Right hindlimb (tissue), 1 donor: ENCODE results near the gene VWA1.
"Not testable (repeated sequence)": the region's sequence is repeated elsewhere in the genome, so short reads cannot be mapped to it uniquely, and the experiment has no call there.

Source experiments
- DNase-seq: peaks from one replicate; pipeline ENCODE4 v3.0.0-alpha.2; 2018

The VWA1 gene, protein sequence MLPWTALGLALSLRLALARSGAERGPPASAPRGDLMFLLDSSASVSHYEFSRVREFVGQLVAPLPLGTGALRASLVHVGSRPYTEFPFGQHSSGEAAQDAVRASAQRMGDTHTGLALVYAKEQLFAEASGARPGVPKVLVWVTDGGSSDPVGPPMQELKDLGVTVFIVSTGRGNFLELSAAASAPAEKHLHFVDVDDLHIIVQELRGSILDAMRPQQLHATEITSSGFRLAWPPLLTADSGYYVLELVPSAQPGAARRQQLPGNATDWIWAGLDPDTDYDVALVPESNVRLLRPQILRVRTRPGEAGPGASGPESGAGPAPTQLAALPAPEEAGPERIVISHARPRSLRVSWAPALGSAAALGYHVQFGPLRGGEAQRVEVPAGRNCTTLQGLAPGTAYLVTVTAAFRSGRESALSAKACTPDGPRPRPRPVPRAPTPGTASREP

DNA sequence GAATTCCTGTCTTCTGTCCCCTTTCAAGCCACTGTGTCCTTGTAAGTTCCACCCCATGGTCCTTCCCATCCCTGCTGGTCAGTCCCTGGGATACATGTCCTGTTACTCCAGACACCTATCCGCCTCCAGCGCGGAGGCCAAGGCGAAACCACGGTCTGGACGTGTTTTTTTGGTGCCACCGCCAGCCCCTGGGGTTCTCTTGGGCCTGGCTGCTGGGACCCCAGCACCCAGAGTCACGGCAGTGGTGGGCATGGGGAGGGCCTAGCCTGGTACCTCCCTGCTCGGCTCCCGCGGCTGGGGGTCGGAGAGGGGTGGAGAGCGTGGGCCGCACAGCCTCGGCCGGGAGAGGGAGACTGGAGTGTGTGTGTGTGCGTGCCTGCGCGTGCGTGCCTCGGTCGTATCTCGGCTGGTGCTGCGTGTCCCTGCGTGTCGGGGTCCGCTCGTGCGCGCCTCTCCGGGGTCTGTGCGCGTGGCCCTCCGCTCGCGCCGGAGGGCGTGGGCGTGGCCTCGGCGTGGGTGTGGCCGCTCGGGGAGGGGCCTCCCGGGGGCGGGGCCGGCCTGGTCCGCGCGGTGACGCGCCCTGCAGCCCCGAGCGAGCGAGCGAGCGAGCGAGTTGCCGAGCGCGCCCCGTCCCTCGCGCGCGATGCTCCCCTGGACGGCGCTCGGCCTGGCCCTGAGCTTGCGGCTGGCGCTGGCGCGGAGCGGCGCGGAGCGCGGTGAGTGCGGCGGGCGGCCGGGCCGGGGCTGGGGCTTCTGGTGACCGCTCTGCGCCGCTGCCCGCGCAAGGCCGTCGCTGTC, at the start of gene VWA1:
Gene VWA1 (plus strand): TSS at position 585 of the 798 bp plus-strand sequence. CDS start 59 bp downstream, at position 644.
- DNase-seq = peak; percentile 84

DNA sequence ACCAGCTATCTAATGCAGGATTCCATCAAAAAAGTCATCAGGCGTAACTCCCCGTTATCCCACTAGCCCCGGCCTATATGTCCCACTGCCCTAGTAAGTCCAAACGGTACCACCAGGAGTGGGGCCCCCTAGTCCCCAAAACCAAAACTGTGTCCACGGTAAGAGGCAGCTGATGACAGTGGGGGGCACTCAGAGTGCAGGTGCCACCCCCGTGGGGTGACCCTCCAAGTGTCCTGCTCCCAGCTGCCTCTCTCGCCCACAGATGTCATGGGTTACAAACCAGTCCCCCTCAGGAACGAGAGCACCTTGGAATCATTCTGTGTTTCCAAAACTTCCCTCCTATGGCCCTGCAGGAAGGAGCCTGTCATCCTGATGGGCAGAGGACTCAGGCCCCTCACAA, 49.6 kb upstream of the VWA1 start:
- no peak for DNase-seq

DNA sequence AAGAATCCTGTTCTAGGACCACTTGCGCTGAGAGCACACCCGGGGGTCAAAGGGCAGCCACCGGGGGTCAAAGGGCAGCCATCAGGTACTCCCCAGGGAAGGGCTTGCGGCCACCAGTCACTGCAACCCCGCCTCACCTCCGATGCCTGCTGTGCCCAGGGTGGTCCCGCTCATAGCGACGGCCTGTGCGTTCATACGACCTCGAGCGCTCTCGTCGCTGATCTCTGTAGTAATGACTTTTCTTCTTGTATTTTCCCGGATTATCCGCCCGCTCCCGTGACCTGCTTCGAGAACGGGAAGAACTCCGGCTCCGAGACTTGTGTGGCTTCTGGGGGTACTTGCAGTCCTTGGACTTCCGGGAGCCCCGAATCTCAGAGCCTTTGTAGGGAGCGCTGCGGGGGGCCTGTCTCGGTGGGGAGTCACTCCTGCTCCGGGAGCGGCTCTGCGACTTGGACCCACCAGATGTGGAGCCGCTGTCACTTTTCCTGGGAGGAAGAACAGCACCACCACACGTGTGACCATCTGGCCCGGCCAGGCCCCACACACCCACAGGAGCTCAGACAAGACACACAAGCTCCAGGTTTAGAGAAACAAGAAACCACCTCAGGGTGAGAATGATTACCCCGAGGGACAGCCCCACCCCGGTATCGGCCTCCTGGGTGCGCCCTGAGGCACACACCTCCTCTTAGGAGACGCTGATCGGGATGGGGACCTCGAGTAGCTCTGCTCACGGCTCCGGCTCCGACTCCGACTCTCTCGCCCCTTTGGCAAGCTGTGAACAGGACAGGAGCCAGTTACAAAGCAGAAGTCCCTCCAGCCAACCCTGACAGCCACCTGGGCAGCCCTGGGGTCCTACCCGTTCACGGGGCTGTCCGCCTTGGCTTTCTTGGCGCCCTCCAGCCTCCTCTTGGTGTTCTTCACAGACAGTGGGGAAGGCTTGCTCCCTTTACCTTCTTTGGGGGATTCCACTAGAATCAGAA, 48.1 kb upstream of the VWA1 start:
- DNase-seq = no peak

DNA sequence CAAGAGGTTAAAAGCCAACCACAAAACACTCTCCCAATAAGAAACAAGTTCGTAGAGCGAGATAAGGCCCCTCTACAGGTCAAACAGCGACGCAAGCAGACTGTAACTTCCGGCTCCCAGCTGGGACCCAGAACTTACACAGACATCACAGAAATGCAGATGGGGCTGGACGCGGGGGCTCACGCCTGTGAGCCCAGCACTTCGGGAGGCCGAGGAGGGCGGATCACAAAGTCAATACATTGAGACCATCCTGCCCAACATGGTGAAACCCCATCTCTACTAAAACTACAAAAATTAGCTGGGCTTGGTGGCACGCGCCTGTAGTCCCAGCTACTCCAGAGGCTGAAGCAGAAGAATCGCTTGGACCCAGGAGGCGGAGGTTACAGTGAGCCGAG, 47.4 kb upstream of the VWA1 start:
- no peak for DNase-seq

DNA sequence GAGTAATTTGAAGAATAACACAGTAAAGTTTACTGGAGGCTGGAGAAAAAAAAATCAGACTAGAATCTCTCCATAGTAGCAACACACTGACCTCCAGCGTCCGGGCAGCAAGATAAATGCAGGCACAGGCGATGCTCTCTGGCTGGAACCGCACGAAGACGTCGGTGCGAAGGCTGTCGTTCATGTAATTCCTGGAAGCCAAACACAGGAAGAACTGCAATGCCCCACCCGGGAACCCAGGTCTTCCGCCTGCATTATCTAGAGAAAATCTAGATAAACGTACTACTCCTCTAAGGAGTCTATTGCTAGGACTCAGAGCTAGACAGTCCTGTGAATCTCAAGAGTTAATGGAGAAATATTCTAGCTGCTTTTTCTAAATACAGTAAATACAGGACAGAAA, 44.8 kb upstream of the VWA1 start:
- DNase-seq = no peak

DNA sequence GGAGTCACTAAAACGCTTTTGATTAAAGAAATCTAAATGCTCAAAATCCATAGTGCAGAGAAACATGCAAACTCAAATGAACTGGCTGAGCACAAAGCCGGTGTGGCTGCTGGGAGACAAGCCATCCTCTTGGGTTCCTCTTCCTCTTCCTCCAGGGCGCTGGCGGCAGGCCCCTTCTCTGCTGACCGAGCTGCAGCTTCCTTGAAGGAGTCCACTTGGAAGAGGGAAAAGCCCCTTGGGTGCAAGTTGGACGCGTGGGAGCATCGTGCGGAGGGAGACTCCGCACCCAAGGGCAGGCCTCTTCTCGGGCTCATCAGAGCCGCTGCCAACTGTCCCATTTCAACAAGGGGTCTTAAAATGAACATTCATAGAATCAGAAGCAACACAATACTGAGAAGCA, 44.3 kb upstream of the VWA1 start:
- no peak for DNase-seq

DNA sequence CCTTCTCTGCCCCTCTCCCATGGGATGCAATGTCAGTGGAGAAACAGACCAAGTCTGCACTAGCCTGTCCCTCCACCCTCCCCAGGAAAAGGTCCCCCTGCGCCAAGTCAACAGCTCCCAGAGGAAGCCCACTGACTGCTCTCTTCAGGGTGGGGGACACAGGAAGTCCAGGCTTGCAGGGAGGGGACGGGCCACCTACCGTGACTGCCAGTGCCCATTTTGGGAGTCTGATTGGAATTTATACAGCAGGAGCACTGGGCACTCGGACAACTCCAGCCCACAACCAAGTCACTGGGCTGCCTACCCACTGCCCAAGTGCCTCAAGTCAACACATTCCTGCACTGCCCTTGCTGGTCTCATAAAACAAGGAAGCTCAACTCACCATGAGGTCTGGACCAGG, 42.5 kb upstream of the VWA1 start:
- DNase-seq = no peak

DNA sequence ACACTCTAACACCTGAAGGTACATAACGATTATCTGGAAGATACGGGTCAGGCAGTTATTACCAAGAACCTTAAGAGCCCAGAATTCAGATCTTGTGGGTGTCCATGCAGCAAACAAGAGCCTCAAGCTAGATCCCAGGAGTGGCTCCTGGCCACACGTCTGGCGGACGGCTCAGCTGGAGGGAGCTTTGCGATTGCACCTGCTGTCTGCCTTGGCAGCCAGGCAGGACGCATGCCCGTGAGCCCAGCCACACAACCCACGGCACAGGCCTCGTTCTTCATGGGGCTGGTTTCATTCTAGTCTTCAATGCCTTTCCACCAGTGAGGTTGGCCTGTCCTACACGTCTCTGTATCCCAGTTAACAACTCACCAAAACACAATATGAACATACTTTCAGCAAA, 42.1 kb upstream of the VWA1 start:
- no peak for DNase-seq

DNA sequence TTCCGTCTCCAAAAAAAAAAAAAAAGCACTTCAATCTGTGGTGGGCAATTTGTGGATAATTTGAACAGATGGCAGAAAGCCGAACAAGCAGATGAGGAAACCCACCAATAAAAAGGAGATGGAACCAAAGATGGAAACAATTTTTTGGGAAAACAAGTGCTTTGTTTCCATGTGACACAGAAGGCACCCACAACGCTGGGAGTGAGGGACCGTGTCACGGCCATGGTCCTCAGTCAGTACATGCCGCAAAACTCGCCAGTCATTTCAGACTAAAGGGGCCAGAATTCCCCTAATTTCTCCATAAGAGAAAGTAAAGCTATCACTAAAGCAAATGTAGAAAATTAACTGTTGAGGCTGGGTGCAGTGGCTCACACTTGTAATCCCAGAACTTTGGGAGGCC, 41.4 kb upstream of the VWA1 start:
- DNase-seq = no peak

DNA sequence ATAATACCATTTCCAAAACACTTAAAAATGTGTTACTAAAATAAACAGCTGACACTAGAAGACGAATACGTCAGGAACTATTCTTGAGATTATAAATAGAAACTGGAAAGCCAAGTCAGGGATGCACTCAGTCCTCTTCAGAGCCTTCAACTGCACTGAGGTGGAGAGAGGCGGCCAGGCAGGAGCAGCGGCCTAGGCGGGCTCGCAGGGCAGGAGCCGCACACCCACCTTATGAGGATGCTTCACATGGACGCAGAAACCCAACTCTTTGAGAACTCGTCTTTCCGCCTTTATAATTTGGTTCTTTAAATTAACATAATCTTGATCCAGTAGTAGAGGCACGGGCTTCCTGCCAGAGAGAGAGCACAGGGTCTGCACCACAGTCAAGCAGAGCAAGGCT, 40.3 kb upstream of the VWA1 start:
- DNase-seq = no peak

DNA sequence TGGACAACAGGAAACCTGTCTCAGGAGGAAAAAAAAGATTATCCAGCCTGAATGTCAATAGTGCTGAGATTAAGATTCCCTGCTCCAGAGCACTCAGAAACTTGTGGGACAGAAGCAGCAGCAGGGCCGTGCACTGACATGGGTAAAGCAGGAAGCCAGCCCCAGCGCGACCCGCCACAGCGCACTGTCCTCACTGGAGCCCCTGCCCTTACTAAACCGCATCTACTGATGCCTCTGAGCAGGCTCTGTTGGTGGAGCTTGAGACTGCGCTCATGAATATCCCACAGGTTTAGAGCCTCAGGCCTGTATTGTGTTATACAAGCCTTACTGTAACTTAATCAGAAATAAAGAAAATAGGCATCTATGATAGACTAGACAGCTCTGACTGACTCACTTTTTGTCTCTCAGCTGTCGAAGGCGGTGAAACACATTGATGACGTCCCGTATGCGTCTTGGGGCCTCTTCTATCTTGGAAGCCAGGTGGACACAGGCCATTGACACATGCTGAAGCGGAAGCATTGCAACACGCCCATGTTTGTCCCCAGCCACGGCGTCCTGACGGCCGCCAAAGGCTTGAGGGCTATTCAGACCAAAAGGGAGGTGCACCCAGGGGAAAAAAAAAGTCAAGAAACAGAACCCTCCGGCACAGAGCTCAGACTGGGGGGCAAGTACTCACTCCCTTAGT, 37.5 kb upstream of the VWA1 start:
- no peak for DNase-seq

DNA sequence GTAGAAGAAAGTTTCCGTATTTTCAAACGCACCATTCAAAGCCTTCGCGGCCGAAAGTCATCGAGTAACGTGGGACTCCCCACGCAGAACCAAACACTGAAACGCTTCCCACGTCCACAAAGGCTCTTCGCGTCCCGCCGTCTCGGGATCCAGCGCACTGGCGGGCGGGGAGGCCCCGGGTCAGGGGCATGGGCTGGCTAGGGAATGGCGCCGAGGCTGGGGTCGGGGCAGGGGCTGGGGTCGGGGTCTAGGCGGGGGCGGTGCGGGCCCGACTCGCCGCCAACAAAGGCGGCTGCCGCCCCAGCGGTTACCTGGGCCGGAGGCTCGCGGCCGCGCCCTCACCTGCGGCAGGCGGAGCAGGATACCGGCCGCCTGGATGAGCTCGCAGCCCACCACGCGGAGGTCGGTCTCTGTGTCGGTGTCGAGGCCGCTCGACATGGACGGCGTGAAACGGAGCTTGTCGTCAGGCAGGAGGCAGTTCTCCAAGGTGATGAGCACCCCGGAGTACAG, 36.8 kb upstream of the VWA1 start:
- no peak for DNase-seq

DNA sequence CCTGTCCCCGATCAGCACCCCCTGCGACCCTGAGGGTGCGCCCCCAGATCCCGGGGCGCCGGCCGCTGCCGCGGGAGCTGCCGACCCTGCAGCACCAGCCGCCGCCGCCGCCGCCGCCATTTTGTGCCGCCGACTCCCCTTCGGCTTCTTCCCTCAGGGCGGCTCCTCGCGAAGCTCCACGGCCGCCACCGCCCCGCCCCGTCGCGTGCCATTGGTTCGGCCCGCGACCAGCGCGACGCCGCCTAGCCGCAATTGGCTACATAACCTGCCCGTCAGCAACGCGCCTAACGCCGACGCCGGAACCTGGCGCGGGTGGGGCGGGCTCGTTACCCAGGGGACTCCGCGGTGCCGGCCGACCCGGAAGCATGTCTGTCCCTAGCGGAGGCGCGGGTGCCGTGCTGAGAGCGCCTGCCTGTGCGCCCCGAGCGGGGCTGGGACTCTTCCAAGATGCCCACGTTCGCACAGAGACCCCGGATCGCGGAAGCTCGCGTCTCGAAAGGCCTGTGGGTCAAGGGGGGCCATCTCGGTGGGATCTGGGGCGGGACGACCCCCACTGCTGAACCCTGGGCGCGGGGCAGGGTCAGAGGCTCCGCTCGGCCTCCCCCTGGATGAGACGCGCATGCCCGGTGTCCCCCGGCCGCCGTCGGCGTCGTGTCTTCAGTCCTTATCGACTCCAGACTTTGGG, 36.2 kb upstream of the VWA1 start, which contains the start of gene CCNL2:
Gene CCNL2 (minus strand): TSS at position 149 of the 685 bp plus-strand sequence. CDS start 29 bp downstream, at position 120.
- peak; percentile 98 for DNase-seq

DNA sequence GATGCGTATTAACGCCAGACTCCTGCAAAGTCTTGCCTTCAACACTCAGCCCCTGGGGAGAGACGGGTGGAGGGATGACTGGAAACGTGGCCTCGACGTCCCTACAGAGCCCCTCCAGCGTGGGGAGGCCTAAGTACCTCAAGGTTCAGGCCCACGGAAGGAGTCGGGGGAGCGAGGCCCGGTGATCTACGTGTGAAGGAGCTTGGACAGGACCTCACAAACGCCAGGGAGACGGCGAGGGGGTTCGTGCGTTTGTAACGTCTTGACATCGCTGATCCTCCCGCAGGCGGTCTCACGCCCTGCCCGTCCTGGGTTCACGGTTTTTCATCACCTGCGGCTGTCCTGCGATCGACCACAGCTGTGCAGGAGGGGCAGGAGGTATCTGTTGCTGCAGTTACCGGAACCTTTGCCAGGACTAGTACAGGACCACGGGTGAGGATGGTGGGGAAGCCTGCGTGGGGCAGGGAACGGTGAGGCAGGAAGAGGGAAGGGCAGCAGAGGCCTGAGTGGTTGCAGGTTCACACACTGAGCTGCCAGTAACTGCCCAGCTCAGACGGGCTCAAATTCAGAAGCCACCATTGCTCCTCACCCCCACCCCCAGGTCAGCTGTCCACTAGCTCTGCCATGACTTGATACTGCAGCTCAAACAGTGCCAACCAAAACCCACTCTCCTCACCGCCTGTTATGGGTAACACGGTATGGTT, 35.5 kb upstream of the VWA1 start:
- DNase-seq = no peak

DNA sequence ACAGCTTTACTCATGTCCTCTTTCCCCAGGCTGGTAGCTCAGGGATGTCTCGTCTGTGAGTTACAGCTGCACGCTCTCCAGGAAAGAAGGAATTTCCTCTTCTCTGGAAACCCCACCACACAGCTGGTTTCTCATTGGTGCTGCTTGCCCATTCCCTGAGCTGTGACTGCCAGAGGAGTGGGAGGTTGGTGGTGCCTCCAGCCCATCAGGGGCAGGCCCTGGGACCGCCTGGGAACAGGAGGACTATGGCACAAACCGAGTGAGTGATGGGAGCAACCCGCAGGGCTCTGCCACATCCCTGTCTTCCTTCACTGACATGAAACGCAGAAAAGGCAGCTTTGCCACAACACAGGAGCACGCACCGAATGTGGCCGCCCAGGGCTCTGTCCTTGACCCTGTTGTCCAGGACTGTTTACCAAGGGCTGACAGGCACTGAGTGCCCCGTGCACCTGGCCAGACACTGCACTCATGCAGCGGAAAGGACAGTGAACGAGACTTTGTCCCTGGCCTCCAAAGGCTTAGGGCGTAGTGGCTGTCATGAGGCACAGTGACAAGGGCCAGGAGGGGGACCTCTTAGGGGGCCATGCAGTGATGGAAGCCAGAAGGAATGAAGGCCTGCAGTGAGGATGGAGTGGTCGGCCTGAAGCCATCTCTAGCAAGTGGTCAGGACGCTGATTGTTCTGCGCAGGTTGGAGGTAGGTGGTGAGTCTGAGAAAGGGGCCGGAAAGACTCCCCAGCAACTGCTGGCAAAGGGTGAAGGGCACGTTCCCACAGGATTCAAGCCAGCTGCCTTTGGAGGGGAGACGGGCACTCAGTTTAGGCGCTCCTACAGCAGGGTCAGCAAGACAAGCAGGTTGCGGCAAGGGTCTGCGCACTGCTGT, 34.7 kb upstream of the VWA1 start:
- DNase-seq = no peak

DNA sequence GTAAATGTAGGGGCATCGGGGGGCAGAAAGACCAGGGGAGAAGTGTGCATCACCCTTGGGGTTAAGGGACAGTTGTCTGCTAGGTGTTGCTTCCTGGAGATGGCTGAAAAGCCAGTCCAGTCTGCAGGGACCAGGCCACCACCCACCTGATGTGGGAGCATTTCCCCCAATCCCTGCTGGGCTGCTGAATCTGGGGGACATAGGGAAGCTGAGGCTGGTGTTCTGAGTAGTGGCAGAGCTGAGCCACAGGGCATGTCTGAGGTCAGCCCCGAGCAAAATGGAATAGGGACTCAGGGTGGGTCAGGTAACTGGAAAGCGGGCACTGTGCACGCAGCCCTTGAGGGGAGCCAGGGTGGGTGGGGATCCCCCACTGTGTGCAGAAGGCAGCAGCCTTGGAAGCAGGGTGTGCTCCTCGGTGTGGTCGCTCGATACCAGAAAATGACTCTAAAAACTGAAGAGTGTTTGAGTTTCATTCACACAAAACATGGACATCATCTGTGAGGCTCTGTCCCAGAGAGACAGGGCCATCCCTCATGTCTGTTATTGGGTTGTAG, 34.0 kb upstream of the VWA1 start:
- no peak for DNase-seq

DNA sequence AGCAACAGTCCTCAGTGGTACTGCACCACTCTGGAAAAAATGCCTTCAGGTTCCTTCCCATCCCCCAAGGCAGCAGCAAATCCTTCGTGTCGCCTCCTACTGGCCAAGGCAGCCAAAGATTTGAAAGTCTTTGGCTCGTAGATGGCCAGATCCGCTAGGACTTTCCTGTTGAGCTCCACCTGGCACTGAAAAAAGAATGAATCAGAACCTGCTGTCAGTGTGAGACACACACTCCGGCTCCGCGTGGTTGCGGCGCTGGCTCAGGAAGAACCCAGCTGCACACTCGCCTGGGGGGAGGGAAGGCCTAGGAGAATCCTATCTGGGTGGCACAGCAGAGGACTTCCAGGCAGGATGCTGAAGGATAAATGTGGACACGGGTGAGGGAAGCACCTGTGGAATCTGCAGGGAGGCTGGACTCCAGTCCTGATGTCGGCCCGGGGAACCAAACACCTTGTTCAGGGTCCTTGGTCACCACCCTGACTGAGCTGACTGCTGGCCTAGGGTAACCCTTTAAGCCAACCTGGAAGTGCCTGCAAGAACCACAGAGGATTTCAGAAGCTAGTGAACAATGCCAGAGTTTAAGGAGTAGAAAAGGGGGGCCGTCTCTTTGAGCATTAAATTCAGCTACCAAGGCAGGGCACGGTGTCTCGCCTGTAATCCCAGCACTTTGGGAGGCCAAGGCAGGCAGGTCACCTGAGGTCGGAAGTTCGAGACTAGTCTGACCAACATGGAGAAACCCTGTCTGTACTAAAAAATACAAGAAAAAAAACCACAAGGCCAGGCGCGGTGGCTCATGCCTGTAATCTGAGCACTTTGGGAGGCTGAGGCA, 33.2 kb upstream of the VWA1 start:
- DNase-seq = no peak

DNA sequence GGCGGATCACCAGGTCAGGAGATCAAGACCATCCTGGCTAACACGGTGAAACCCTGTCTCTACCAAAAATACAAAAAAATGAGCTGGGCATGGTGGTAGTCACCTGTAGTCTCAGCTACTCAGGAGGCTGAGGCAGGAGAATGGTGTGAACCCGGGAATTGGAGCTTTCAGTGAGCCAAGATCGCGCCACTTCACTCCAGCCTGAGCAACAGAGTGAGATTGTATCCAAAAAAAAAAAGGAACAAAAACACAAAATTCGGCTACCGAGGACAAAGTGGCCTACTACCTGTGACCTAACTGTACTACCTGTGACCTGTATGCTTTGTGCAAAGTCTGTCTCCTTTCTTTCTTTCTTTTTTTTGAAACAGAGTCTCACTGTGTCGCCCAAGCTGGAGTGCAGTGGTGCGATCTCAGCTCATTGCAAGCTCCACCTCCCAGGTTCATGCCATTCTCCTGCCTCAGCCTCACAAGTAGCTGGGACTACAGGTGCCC, 32.5 kb upstream of the VWA1 start:
- not testable (repeated sequence) for DNase-seq
